RCC 7860 (cell line): ENCODE measurements around the gene KRTAP2-4.
"Not testable (repeated sequence)": the region's sequence is repeated elsewhere in the genome, so short reads cannot be mapped to it uniquely, and the experiment has no call there.

Experiments used
- DNase-seq: peaks from one replicate; pipeline ENCODE4 v3.0.0-alpha.2; 2015; ENCODE audit warnings: low spot score
- FAIRE-seq: peaks from 2 replicates; lab custom pipeline; 2012; peaks lifted over from hg19 to GRCh38; lab: Jason Lieb, UNC

Gene KRTAP2-4, protein sequence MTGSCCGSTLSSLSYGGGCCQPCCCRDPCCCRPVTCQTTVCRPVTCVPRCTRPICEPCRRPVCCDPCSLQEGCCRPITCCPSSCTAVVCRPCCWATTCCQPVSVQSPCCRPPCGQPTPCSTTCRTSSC

DNA sequence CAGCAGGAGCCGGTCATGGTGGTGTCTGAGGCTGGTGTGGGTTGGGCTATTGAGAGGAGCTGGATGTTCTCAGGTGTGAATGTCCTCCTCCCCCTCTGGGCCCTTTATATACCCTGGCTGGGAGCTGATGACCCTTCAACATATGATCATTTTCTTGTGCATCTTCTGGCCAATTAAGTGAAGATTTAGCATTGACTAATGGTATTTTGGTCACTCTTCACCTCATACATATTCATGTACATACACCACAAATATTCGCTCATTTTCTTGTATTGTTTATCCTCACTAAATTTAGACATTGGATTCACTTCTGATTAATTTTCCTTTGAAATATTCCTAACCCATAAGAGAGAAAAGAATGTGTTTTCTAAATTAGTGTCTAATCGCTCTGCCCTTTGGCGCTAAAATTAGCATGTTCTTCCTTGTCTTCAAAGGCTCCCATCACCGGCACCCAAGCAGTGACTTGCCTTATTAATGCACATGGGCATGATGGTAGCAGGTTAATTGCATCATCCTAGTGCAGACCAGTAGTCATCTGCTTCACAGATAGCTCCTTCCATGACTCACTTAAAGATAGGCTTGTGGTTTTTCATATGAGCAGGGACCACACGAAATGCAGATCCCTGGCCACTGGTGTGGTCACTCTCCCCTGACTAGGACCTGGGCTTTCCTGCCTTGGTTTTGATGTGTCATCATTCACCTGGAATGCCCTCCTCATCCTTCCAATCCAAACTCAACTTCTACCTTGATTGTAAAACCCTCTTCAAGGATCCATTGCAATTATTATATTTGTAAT, at the start of gene KRTAP2-4:
TSS of gene KRTAP2-4 (minus strand) at position 51 of the 796 bp plus-strand sequence. CDS start at position 17, 34 bp downstream.
- FAIRE-seq (peak; percentile 99), DNase-seq (peak; percentile 99)

DNA sequence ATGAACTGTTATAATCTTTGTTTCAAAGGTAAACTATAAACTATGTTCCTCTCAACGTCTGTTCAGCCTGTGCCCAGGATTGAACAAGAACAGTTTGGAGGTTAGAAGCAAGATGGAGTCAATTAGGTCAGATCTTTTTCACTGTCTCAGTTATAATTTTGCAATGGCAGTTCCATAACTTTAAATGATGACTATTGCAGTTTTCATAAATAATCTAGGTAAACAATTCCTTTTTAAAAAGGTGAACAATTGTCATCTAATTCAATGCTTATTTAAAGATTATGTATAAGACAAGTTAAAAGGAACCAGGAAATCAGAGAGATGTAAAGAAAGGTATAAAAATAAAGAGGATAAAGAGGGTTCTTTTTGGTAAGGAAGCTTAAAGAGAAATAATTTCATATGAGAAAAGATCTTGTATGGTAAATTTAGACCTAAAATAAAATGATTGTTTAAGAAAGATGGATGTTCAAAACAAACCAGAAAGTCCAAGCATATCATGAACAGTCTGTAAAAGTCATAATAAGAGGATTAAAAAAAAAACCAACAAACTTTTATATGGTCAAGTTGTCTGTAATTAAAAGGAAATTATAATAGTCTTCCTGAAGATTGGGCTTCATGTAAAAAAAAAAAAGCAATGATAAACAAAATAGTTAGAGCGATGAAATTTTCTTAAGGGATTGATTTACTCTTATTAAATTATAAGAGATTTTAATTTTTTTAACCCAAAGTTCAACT, 45.6 kb upstream of the KRTAP2-4 start:
- no peak for DNase-seq
- peak; percentile 46 for FAIRE-seq

DNA sequence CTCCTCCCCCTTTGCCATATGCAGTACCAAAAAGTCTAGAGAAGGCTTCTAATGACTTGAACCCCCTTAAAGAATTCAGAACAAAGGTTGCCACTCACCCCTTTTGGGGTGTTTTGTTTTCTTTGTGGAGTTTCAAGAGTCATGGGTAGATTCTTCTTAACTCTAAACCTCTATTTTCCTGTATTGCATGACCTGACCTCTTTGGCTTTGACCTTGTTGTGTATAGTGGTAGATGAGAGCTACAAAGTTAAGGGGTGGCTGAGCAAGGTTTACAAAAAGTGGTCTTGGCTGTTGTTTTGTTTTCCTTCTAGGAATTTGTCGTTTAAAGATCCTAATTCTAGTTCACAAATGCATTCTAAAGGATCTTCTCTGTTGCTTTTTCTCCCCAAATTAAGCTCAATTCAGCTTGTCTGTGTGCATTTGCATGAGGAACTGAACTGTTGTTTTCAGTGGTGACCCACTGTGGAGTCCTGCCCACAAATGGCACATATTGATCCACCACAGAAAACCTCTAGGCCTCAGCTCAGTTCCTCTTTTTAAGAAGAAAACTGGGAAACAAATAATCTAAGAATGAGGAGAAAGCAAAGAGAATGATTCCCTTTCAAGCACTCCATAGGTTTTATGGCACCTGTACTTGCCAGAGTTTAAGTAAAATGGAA, 43.2 kb upstream of the KRTAP2-4 start:
- DNase-seq, FAIRE-seq: not testable (repeated sequence)

DNA sequence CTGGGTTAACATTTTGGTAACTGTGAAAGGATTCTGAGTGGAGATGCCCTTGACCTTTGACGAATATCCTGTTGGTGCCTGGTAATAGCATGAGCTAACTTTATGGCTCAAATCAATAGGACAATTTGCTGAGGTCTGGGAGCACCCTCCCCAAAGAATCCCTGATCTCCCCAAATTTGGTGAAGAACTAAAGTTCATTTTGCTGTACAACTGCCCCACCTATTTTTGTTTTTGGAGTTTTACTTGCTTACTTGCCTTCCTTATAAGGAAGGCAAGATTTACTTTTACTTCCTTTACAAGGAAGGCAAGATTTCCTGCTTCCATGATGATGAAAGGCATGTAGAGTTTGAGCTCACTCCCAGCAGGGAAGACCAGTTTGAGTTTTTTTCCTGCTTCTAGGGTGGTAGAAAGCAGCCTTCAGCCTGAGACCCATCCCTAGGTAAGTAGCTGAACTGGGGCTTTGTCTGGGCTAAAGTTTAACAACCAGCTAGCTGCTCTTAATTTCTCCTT, 42.3 kb upstream of the KRTAP2-4 start:
- DNase-seq (no peak), FAIRE-seq (no peak)

DNA sequence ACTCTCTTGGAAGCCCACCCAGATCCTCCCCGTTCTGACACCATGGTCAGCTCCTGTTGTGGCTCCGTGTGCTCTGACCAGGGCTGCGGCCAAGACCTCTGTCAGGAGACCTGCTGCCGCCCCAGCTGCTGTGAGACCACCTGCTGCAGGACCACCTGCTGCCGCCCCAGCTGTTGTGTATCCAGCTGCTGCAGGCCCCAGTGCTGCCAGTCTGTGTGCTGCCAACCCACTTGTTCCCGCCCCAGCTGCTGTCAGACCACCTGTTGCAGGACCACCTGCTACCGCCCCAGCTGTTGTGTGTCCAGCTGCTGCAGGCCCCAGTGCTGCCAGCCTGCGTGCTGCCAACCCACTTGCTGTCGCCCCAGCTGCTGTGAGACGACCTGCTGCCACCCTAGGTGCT, 39.7 kb upstream of the KRTAP2-4 start, which contains the start of gene KRTAP4-9:
TSS of gene KRTAP4-9 (plus strand) at position 43 of the 400 bp plus-strand sequence. CDS start at position 43, 0 bp downstream.
- FAIRE-seq, DNase-seq: not testable (repeated sequence)

DNA sequence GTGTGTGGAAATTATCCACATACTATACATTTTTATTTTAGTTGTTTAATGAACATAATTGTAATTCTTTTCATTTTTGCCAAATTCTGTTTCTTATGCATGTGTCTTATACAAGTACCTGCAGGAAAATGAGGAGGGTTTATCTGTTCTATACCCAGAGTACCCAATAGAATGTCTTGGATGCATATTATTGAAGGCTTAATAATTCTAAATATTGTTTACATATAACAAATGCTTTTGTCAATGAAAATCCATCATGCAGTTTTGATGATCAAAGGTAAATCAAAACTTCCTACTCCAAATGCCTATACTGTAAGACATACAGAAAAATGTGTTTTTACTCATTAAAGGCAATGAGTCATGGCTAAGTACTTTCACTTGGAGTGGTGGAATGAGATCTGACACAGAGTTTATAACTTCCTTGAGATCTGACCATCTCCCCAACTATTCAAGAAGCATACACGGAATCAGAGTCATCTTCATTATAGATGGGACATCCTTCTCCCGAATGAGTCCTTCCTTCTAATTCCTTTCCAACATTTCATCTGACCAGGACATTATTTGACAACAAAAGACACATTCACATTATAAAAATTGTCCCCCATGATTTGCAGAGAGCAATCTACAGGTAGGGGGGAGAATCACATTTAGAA, 38.8 kb upstream of the KRTAP2-4 start:
- FAIRE-seq (peak; percentile 98), DNase-seq (peak; percentile 68)

DNA sequence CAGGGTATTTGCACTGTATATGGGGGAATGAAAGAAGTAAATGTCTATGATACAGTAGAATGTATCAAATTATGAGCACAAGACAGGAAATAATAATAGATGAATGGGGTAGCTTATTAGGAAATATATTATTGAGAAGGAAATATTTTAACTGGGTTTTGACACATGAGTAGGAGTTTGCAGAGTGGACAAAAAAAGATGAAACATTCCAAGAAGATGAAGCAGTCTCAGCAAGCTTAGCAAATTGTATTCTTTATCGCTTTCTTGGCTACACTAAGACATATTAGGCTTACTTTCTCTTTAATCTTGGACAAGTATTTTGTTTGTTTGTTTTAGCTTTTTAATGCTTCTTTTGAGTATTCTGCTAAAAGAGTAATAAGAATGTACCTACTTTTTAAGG, 38.2 kb upstream of the KRTAP2-4 start:
- FAIRE-seq (no peak), DNase-seq (no peak)

DNA sequence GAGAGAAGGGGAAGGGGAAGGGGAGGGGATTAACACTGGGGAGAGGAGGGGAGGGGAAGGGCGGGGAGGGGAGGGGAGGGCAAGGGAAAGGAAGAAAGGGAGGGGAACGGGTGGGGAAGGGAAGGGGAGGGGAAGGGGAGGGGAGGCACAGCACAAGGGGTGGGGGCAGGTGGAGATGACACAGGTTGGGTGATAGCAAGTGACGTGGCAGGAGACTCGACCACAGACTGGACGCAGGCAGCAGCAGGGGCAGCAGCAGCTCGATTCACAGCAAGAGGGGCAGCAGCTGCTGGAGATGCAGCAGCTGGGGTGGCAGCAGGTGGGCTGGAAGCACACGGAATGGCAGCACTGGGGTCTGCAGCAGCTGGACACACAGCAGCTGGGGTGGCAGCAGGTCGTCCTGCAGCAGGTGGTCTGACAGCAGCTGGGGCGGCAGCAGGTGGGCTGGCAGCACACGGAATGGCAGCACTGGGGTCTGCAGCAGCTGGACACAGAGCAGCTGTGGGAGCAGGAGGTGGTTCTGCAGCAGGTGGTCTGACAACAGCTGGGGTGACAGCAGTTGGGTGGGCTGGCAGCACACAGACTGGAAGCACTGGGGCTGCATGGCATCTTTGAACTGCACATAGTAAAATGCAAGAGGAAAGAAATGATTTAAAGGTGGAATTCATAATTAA, 36.0 kb upstream of the KRTAP2-4 start, which contains the start of gene KRTAP4-16:
TSS of gene KRTAP4-16 (minus strand) at position 624 of the 674 bp plus-strand sequence. CDS start at position 624, 0 bp downstream.
- DNase-seq (no peak), FAIRE-seq (no peak)

DNA sequence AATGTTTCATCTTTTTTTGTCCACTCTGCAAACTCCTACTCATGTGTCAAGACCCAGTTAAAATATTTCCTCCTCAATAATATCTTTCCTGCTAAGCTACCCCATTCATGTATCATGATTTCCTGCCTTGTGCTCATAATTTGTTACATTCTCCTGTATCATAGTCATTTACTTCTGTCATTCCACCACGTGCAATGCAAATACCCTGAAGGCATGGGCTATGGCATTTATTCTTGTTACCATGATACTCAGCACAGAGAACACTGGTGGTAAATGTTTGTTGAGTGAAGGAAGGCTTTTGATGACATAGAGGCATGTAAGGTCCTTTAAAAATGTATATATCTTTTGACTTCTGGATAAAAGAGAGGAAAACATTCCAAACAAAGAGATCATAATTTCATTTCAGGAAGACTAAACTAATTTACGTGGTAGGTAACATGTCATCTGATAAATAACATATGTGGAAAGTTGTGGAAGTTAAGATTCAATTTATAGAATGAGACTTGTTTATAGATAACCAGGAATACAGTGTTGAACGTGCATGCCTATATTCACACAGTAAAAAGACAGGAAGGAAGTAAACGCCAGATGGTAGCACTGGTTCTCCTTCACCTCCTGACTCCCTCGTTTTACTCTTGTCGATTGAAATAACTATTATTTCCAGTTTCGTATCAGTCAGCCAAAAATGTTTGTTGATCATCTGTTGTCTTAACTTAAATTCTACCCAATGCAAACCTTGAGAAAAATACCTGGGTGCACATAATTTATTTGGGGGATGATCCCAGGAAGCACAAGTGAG, 34.2 kb upstream of the KRTAP2-4 start:
- FAIRE-seq (peak; percentile 60), DNase-seq (peak; percentile 80)

DNA sequence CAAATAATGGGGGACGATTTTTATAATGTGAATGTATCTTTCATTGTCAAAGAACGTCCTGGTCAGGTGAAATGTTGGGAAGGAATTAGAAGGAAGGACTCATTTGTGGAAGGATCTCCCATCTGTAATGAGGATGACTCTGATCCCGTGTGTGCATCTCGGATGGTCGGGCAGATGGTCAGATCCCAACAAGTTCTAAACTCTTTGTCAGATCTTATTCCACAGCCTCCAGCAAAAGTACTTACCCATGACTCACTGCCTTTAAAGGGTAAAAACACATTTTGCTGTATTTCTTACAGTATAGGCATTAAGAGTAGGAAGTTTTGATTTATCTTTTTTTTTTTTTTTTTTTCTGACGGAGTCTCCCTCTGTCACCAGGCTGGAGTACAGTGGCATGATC, 32.8 kb upstream of the KRTAP2-4 start:
- DNase-seq (no peak), FAIRE-seq (no peak)

DNA sequence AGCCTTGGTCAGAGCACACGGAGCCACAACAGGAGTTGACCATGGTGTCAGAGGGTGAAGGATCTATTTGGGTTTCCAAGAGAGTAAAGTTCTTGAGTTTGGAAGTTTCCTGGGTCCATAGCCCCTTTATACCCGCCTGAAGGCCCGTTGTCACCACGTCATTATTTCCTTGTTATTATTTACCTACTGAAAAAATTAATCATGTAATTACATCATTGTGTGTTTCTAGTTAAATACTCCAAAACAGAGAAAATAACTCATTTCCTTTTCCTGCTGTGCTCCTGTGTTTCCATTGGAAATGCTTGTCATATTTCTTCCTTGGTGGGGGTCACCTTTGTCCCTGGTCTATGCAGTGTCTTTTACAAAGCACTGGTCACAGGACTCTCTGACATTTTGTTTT, 32.4 kb upstream of the KRTAP2-4 start, which contains the start of gene KRTAP4-8:
TSS of gene KRTAP4-8 (minus strand) at position 101 of the 400 bp plus-strand sequence. CDS start at position 43, 58 bp downstream.
- DNase-seq: no peak
- no peak for FAIRE-seq

DNA sequence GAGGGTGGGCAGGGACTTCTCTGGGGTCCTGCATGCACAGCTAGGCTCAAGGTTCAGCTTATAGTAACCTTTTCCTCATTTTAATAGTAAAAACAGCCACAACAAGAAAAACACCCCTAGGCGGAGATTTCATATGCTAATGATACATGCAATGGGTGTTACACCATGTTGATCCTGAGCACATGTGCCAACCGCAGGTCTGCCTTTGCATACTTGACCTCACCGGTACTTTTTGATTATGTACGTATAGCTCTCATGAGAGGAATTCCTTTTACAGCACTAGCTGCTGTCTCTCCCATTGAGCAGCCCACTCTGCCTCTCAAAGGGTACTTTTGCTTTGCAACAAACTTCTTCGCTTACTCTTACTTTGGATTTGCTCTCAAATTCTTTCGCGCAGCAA, 30.4 kb upstream of the KRTAP2-4 start:
- FAIRE-seq: no peak
- no peak for DNase-seq

DNA sequence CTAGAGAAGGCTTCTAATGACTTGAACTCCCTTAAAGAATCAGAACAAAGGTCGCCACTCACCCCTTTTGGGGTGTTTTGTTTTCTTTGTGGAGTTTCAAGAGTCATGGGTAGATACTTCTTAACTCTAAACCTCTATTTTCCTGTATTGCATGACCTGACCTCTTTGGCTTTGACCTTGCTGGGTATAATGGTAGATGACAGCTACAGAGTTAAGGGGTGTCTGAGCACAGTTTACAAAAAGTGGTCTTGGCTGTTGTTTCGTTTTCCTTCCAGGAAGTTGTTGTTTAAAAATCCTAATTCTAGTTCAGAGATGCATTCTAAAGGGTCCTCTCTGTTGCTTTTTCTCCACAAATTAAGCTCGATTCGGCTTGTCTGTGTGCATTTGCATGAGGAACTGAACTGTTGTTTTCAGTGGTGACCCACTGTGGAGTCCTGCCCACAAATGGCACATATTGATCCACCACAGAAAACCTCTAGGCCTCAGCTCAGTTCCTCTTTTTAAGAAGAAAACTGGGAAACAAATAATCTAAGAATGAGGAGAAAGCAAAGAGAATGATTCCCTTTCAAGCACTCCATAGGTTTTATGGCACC, 23.2 kb upstream of the KRTAP2-4 start:
- not testable (repeated sequence) for DNase-seq, FAIRE-seq

DNA sequence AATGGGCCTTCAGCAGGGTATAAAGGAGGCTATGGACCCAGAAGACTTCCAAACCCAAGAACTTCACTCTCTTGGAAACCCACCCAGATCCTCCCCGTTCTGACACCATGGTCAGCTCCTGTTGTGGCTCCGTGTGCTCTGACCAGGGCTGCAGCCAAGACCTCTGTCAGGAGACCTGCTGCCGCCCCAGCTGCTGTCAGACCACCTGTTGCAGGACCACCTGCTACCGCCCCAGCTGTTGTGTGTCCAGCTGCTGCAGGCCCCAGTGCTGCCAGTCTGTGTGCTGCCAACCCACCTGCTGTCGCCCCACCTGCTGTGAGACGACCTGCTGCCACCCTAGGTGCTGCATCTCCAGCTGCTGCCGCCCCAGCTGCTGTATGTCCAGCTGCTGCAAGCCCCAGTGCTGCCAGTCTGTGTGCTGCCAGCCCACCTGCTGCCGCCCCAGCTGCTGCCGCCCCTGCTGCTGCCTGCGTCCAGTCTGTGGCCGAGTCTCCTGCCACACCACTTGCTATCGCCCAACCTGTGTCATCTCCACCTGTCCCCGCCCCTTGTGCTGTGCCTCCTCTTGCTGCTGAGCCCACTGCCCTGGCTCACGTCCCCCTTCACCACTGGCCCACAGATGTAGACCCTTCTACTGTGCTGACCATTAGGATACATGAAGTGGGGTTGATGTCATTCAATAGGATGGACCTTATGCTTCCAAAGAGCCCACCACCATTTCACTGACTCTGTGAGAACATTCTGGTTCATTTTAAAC, 18.6 kb upstream of the KRTAP2-4 start, which contains the start of gene KRTAP4-7:
TSS of gene KRTAP4-7 (plus strand) at position 51 of the 757 bp plus-strand sequence. CDS start at position 108, 57 bp downstream.
- DNase-seq, FAIRE-seq: not testable (repeated sequence)

DNA sequence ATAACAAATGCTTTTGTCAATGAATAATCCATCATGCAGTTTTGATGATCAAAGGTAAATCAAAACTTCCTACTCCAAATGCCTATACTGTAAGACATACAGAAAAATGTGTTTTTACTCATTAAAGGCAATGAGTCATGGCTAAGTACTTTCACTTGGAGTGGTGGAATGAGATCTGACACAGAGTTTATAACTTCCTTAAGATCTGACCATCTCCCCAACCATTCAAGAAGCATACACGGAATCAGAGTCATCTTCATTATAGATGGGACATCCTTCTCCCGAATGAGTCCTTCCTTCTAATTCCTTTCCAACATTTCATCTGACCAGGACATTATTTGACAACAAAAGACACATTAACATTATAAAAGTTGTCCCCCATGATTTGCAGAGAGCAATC, 17.7 kb upstream of the KRTAP2-4 start:
- FAIRE-seq (peak; percentile 95), DNase-seq (peak; percentile 62)

DNA sequence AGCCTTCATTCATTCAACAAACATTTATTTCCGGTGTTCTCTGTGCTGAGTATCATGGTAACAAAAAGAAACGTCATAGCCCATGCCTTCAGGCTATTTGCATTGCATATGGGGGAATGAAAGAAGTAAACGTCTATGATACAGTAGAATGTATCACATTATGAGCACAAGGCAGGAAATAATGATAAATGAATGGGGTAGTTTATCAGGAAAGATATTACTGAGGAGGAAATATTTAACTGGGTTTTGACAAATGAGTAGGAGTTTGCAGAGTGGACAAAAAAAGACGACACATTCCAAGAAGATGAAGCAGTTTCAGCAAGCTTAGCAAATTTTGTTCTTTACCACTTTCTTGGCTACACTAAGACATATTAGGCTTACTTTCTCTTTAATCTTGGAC, 16.9 kb upstream of the KRTAP2-4 start:
- no peak for FAIRE-seq
- peak; percentile 53 for DNase-seq

DNA sequence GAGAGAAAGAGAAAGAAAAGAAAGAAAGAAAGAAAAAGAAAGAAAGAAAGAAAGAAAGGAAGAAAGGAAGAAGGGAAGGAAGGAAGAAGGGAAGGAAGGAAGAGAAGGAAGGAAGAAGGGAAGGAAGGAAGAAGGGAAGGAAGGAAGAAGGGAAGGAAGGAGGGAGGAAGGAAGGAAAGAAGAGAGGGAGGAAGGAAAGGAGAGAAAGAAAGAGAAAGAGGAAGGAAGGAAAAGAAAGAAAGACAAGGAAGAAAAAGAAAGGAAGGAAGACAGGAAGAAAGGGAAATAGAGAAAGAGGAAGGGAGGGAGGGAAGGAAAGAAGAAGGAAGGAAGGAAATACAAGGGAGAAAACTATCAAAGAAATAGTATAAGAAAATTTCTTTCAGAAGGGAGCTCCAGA, 11.1 kb upstream of the KRTAP2-4 start:
- DNase-seq (no peak), FAIRE-seq (no peak)
